Hematopoietic multipotent progenitor cell treated with erythropoietin and hydrocortisone succinate and interleukin-3 and kit ligand, for 6 days (in vitro differentiated cells): ENCODE data around the gene OPCML.

Experiments used
- DNase-seq: peaks from one replicate; pipeline ENCODE4 v3.0.0-alpha.2; 2015

Gene OPCML

GRCh38 chr11:133164986-133165385 lies 367.3 kb downstream of the OPCML start:
- no peak for DNase-seq

GRCh38 chr11:133163463-133164419 lies 368.6 kb downstream of the OPCML start:
- DNase-seq = peak; percentile 84

- no peak for DNase-seq
Observed at GRCh38 chr11:133162227-133162626, 370.1 kb downstream of the OPCML start.

- no peak for DNase-seq
Observed at GRCh38 chr11:133160754-133161153, 371.5 kb downstream of the OPCML start.

GRCh38 chr11:133156986-133157745 lies 375.1 kb downstream of the OPCML start:
- peak; percentile 66 for DNase-seq

GRCh38 chr11:133154781-133155180 lies 377.5 kb downstream of the OPCML start:
- DNase-seq = no peak

- no peak for DNase-seq
Observed at GRCh38 chr11:133154076-133154475, 378.2 kb downstream of the OPCML start.

- no peak for DNase-seq
Observed at GRCh38 chr11:133153031-133153430, 379.3 kb downstream of the OPCML start.

- DNase-seq = no peak
Observed at GRCh38 chr11:133149698-133150097, 382.6 kb downstream of the OPCML start.

GRCh38 chr11:133147625-133148024 lies 384.7 kb downstream of the OPCML start:
- no peak for DNase-seq

GRCh38 chr11:133146697-133147306 lies 385.5 kb downstream of the OPCML start:
- no peak for DNase-seq

- no peak for DNase-seq
Observed at GRCh38 chr11:133137939-133138338, 394.4 kb downstream of the OPCML start.

GRCh38 chr11:133137270-133137669 lies 395.0 kb downstream of the OPCML start:
- no peak for DNase-seq

- no peak for DNase-seq
Observed at GRCh38 chr11:133136376-133136775, 395.9 kb downstream of the OPCML start.

- peak; percentile 81 for DNase-seq
Observed at GRCh38 chr11:133134314-133135173, 397.8 kb downstream of the OPCML start.

GRCh38 chr11:133133606-133134005 lies 398.7 kb downstream of the OPCML start:
- no peak for DNase-seq

GRCh38 chr11:133133050-133133449 lies 399.3 kb downstream of the OPCML start:
- no peak for DNase-seq

- DNase-seq = peak; percentile 95
Observed at GRCh38 chr11:133127741-133128140, 404.6 kb downstream of the OPCML start.

- DNase-seq = peak; percentile 83
Observed at GRCh38 chr11:133123796-133124195, 408.5 kb downstream of the OPCML start.

GRCh38 chr11:133123366-133123765 lies 408.9 kb downstream of the OPCML start:
- no peak for DNase-seq

GRCh38 chr11:133122256-133122655 lies 410.0 kb downstream of the OPCML start:
- peak; percentile 42 for DNase-seq

- DNase-seq = peak; percentile 72
Observed at GRCh38 chr11:133118563-133119268, 413.6 kb downstream of the OPCML start.
